HepG2 (cell line): Measurements from ENCODE around the gene KL. TPM values are rescaled to one million over a fixed set of nuclear protein-coding genes. Genes with fewer than 3 reads are reported as not detected.

Source experiments
- ADNP ChIP-seq: sonication (generic); formaldehyde crosslinking; IDR thresholded peaks from 2 replicates; pipeline ENCODE4 v1.4.0; 2020; ENCODE audit warnings: missing genetic modification reagents
- ARNT ChIP-seq: fragments of 450-650 bp; IDR thresholded peaks from 2 replicates; pipeline ENCODE4 v1.6.1; 2017
- FOXJ3 ChIP-seq: sonication (generic); formaldehyde crosslinking; IDR thresholded peaks from 2 replicates; pipeline ENCODE4 v1.4.0; 2020; ENCODE audit warnings: missing genetic modification reagents, mild to moderate bottlenecking, borderline replicate concordance
- MAF1 ChIP-seq: sonication (generic); formaldehyde crosslinking; IDR thresholded peaks from 2 replicates; pipeline ENCODE4 v1.5.0; 2020; ENCODE audit warnings: missing genetic modification reagents, borderline replicate concordance
- MAFG ChIP-seq: sonication (generic); formaldehyde crosslinking; IDR thresholded peaks from 2 replicates; pipeline ENCODE4 v1.5.1; 2020; ENCODE audit warnings: mild to moderate bottlenecking, missing genetic modification reagents
- MIER2 ChIP-seq: IDR thresholded peaks from 2 replicates; pipeline ENCODE4 v1.6.1; 2016; ENCODE audit warnings: missing biosample characterization, missing genetic modification reagents
- TEAD3 ChIP-seq: optimal IDR thresholded peaks from 2 replicates; pipeline ENCODE3; 2016; ENCODE audit warnings: borderline replicate concordance
- ZFP36 ChIP-seq: fragments of 150-350 bp; IDR thresholded peaks from 2 replicates; pipeline ENCODE4 v1.6.1; 2018; ENCODE audit warnings: borderline replicate concordance, low read length, low read depth; ENCODE audit not compliant: partially characterized antibody
- ZNF274 ChIP-seq: sonication (generic); formaldehyde crosslinking; IDR thresholded peaks from 2 replicates; pipeline ENCODE4 v1.5.1; 2020; ENCODE audit warnings: mild to moderate bottlenecking, missing genetic modification reagents
- ZNF607 ChIP-seq: sonication (generic); formaldehyde crosslinking; IDR thresholded peaks from 2 replicates; pipeline ENCODE4 v1.5.1; 2020; ENCODE audit warnings: missing genetic modification reagents, mild to moderate bottlenecking, borderline replicate concordance
- ZNF644 ChIP-seq: IDR thresholded peaks from 2 replicates; pipeline ENCODE4 v1.6.1; 2016; ENCODE audit warnings: low read depth
- ZNF761 ChIP-seq: sonication (generic); formaldehyde crosslinking; conservative IDR thresholded peaks from 2 replicates; pipeline ENCODE4 v1.4.0; 2020; ENCODE audit warnings: mild to moderate bottlenecking, missing genetic modification reagents
- ZNF788 ChIP-seq: sonication (generic); formaldehyde crosslinking; IDR thresholded peaks from 2 replicates; pipeline ENCODE4 v1.5.0; 2020; ENCODE audit warnings: mild to moderate bottlenecking, missing genetic modification reagents, borderline replicate concordance
- ZSCAN21 ChIP-seq: sonication (generic); formaldehyde crosslinking; IDR thresholded peaks from 2 replicates; pipeline ENCODE4 v1.8.0; 2022; ENCODE audit warnings: mild to moderate bottlenecking, missing genetic modification reagents, moderate library complexity, borderline replicate concordance
- polyA plus RNA-seq, 8 experiments: library from polyadenylated mRNA; depleted of rRNA in 3 of 8; stranded (reverse) in 7 of 8; unstranded in 1 of 8; fragments of >200 nt; fragmentation: Illumina TruSeq in 4 of 8; extraction: Trizol in 4 of 8; gene quantifications; 2 replicates each; pipeline versions ENCODE4 v1.2.1 to v1.2.3, GENCODE V29; 2011 to 2016; ENCODE audit warnings: low read depth in 4 of 8, missing spikeins in 1 of 8, mixed read lengths in 1 of 8; ENCODE audit not compliant: insufficient read depth in 1 of 8
- total RNA-seq, 5 experiments: library from RNA; depleted of rRNA; stranded (reverse); fragments of >200 nt; fragmentation: Illumina TruSeq; extraction: Trizol; gene quantifications; 2 replicates each; pipeline ENCODE4 v1.2.3, GENCODE V29; 2016; ENCODE audit warnings: low read depth in 1 of 5
- TF ChIP-seq, protein P1 (sequence below): sonication (generic); formaldehyde crosslinking; IDR thresholded peaks from 2 replicates; pipeline ENCODE4 v1.4.0; 2020; ENCODE audit warnings: missing genetic modification reagents
- TF ChIP-seq, protein P2 (sequence below): sonication (generic); formaldehyde crosslinking; IDR thresholded peaks from 2 replicates; pipeline ENCODE4 v1.5.0; 2020; ENCODE audit warnings: mild to moderate bottlenecking, missing genetic modification reagents
- TF ChIP-seq, protein P3 (sequence below): sonication (generic); formaldehyde crosslinking; IDR thresholded peaks from 2 replicates; pipeline ENCODE4 v1.4.0; 2020; ENCODE audit warnings: missing genetic modification reagents
- TF ChIP-seq, protein P4 (sequence below): sonication (generic); formaldehyde crosslinking; IDR thresholded peaks from 2 replicates; pipeline ENCODE4 v1.8.0; 2022; ENCODE audit warnings: missing genetic modification reagents, mild to moderate bottlenecking, borderline replicate concordance

The KL gene
- total and polyA plus RNA-seq, 2 of the 13 experiments (the other 11 are each of a cell fraction or from before 2014, with no cell fraction given): not detected

DNA sequence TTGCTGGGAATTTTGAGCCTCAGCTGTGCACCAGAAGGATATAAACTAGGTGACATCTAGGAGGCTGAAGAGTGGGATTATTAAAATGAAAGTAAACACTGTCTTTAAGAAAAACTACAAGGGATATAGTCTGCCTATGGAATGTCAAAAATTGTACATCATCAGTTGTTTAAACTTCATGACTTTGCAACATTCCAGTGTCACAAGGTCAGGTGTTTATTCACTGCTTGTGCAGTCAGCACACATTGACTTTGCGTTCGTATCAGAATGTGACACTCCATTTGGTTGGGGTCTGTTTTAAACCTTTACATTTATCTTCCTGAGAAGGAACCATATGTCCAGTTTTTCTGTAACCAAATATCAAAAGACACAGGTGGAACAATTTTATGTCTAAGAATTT is 85.6 kb downstream of the KL start (continued):
- TF ChIP-seq, protein P1, sequence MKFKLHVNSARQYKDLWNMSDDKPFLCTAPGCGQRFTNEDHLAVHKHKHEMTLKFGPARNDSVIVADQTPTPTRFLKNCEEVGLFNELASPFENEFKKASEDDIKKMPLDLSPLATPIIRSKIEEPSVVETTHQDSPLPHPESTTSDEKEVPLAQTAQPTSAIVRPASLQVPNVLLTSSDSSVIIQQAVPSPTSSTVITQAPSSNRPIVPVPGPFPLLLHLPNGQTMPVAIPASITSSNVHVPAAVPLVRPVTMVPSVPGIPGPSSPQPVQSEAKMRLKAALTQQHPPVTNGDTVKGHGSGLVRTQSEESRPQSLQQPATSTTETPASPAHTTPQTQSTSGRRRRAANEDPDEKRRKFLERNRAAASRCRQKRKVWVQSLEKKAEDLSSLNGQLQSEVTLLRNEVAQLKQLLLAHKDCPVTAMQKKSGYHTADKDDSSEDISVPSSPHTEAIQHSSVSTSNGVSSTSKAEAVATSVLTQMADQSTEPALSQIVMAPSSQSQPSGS (CRISPR knock-in tag): peak; percentile 60; the same call in 1 of the 2 replicates
- TF ChIP-seq ARNT (no peak), ZFP36 (no peak), ZNF761 (no peak), ADNP (no peak), TEAD3 (peak; percentile 93), FOXJ3 (no peak), MAF1 (CRISPR knock-in tag) (no peak), MAFG (no peak), ZNF607 (no peak), ZNF274 (CRISPR knock-in tag) (no peak), ZNF644 (CRISPR knock-in tag) (no peak), ZSCAN21 (no peak), ZNF788 (CRISPR knock-in tag) (no peak), MIER2 (CRISPR knock-in tag) (no peak)
- TF ChIP-seq, protein P2, sequence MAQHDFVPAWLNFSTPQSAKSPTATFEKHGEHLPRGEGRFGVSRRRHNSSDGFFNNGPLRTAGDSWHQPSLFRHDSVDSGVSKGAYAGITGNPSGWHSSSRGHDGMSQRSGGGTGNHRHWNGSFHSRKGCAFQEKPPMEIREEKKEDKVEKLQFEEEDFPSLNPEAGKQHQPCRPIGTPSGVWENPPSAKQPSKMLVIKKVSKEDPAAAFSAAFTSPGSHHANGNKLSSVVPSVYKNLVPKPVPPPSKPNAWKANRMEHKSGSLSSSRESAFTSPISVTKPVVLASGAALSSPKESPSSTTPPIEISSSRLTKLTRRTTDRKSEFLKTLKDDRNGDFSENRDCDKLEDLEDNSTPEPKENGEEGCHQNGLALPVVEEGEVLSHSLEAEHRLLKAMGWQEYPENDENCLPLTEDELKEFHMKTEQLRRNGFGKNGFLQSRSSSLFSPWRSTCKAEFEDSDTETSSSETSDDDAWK: no peak
- TF ChIP-seq, protein P3, sequence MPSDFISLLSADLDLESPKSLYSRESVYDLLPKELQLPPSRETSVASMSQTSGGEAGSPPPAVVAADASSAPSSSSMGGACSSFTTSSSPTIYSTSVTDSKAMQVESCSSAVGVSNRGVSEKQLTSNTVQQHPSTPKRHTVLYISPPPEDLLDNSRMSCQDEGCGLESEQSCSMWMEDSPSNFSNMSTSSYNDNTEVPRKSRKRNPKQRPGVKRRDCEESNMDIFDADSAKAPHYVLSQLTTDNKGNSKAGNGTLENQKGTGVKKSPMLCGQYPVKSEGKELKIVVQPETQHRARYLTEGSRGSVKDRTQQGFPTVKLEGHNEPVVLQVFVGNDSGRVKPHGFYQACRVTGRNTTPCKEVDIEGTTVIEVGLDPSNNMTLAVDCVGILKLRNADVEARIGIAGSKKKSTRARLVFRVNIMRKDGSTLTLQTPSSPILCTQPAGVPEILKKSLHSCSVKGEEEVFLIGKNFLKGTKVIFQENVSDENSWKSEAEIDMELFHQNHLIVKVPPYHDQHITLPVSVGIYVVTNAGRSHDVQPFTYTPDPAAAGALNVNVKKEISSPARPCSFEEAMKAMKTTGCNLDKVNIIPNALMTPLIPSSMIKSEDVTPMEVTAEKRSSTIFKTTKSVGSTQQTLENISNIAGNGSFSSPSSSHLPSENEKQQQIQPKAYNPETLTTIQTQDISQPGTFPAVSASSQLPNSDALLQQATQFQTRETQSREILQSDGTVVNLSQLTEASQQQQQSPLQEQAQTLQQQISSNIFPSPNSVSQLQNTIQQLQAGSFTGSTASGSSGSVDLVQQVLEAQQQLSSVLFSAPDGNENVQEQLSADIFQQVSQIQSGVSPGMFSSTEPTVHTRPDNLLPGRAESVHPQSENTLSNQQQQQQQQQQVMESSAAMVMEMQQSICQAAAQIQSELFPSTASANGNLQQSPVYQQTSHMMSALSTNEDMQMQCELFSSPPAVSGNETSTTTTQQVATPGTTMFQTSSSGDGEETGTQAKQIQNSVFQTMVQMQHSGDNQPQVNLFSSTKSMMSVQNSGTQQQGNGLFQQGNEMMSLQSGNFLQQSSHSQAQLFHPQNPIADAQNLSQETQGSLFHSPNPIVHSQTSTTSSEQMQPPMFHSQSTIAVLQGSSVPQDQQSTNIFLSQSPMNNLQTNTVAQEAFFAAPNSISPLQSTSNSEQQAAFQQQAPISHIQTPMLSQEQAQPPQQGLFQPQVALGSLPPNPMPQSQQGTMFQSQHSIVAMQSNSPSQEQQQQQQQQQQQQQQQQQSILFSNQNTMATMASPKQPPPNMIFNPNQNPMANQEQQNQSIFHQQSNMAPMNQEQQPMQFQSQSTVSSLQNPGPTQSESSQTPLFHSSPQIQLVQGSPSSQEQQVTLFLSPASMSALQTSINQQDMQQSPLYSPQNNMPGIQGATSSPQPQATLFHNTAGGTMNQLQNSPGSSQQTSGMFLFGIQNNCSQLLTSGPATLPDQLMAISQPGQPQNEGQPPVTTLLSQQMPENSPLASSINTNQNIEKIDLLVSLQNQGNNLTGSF (CRISPR knock-in tag): no peak
- TF ChIP-seq, protein P4, sequence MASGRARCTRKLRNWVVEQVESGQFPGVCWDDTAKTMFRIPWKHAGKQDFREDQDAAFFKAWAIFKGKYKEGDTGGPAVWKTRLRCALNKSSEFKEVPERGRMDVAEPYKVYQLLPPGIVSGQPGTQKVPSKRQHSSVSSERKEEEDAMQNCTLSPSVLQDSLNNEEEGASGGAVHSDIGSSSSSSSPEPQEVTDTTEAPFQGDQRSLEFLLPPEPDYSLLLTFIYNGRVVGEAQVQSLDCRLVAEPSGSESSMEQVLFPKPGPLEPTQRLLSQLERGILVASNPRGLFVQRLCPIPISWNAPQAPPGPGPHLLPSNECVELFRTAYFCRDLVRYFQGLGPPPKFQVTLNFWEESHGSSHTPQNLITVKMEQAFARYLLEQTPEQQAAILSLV (CRISPR knock-in tag): no peak
- TF ChIP-seq, all 625 proteins: peak for 36
